ENCODE results near the gene AGPAT3.

AGPAT3 gene

GRCh38 chr21:43924421-43925095, 59.5 kb downstream of the AGPAT3 start:
- no peak for DNase-seq (ENCODE audit: low read depth)

GRCh38 chr21:43925096-43925481, 60.1 kb downstream of the AGPAT3 start:
- DNase-seq (ENCODE audit: low read depth), result no peak

- no peak for DNase-seq (ENCODE audit: low read depth)
Observed at GRCh38 chr21:43925609-43926008, 60.6 kb downstream of the AGPAT3 start.

GRCh38 chr21:43926196-43926595, 61.2 kb downstream of the AGPAT3 start:
- no peak for DNase-seq (ENCODE audit: low read depth)

- no peak for DNase-seq (ENCODE audit: low read depth)
Observed at GRCh38 chr21:43927591-43928221, 62.7 kb downstream of the AGPAT3 start.

- DNase-seq (ENCODE audit: low read depth), result no peak
Observed at GRCh38 chr21:43928222-43929125, 63.5 kb downstream of the AGPAT3 start.

- no peak for DNase-seq (ENCODE audit: low read depth)
Observed at GRCh38 chr21:43929217-43929971, 64.4 kb downstream of the AGPAT3 start.

GRCh38 chr21:43930074-43930847, 65.2 kb downstream of the AGPAT3 start:
- DNase-seq (ENCODE audit: low read depth), result no peak

GRCh38 chr21:43930848-43931375, 65.9 kb downstream of the AGPAT3 start:
- DNase-seq (ENCODE audit: low read depth), result no peak

GRCh38 chr21:43931489-43931888, 66.5 kb downstream of the AGPAT3 start:
- no peak for DNase-seq (ENCODE audit: low read depth)

GRCh38 chr21:43932005-43932404, 67.0 kb downstream of the AGPAT3 start:
- no peak for DNase-seq (ENCODE audit: low read depth)

- no peak for DNase-seq (ENCODE audit: low read depth)
Observed at GRCh38 chr21:43933199-43933598, 68.2 kb downstream of the AGPAT3 start.

- no peak for DNase-seq (ENCODE audit: low read depth)
Observed at GRCh38 chr21:43933680-43934079, 68.7 kb downstream of the AGPAT3 start.

GRCh38 chr21:43934116-43934515, 69.1 kb downstream of the AGPAT3 start:
- DNase-seq (ENCODE audit: low read depth), result no peak

- DNase-seq (ENCODE audit: low read depth), result no peak
Observed at GRCh38 chr21:43934716-43935705, 70.0 kb downstream of the AGPAT3 start.

GRCh38 chr21:43935711-43936110, 70.7 kb downstream of the AGPAT3 start:
- no peak for DNase-seq (ENCODE audit: low read depth)

GRCh38 chr21:43936247-43936967, 71.4 kb downstream of the AGPAT3 start:
- DNase-seq (ENCODE audit: low read depth), result no peak

- no peak for DNase-seq (ENCODE audit: low read depth)
Observed at GRCh38 chr21:43937051-43937832, 72.2 kb downstream of the AGPAT3 start.
